Endothelial cell (in vitro differentiated cells): Measurements from ENCODE around the gene TVP23C. TPM values are rescaled to one million over a fixed set of nuclear protein-coding genes. Genes with fewer than 3 reads are reported as not detected.
A peak's percentile ranks its signal among the peaks of the same experiment; 100 is the strongest.
"Not testable (repeated sequence)": the region's sequence is repeated elsewhere in the genome, so short reads cannot be mapped to it uniquely, and the experiment has no call there.

Source experiments
- DNase-seq: peaks from one replicate; pipeline ENCODE4 v3.0.0; 2021; ENCODE audit warnings: low spot score
- H3K27ac Mint-ChIP-seq: one replicate; pipeline ENCODE4 v1.8.0; 2021; ENCODE audit warnings: mixed read lengths, inconsistent platforms; ENCODE audit not compliant: unreplicated experiment
- H3K27me3 Mint-ChIP-seq: one replicate; pipeline ENCODE4 v1.8.0; 2021; ENCODE audit warnings: mild to moderate bottlenecking, moderate library complexity, mixed read lengths, inconsistent platforms; ENCODE audit not compliant: unreplicated experiment
- H3K36me3 Mint-ChIP-seq: one replicate; pipeline ENCODE4 v1.8.0; 2021; ENCODE audit warnings: mild to moderate bottlenecking, low read depth, mixed read lengths, inconsistent platforms; ENCODE audit not compliant: unreplicated experiment
- H3K4me1 Mint-ChIP-seq: one replicate; pipeline ENCODE4 v1.8.0; 2021; ENCODE audit warnings: mild to moderate bottlenecking, mixed read lengths, inconsistent platforms; ENCODE audit not compliant: unreplicated experiment
- H3K4me3 Mint-ChIP-seq: one replicate; pipeline ENCODE4 v1.8.0; 2021; ENCODE audit warnings: mild to moderate bottlenecking, mixed read lengths, inconsistent platforms; ENCODE audit not compliant: unreplicated experiment
- H3K9me3 Mint-ChIP-seq: one replicate; pipeline ENCODE4 v1.8.0; 2021; ENCODE audit warnings: mixed read lengths, inconsistent platforms; ENCODE audit not compliant: unreplicated experiment
- long read RNA-seq: library from polyadenylated mRNA; unstranded; transcript quantifications from one replicate; pipeline ENCODE4 v2.0.0, GENCODE V29; 2020; ENCODE audit not compliant: unreplicated experiment
- total RNA-seq: library from RNA; stranded (reverse); fragmentation: NEBNext Ultra II Directional; extraction: Animal tissue kit (Norgen Biotek cat#: 25700); gene quantifications from one replicate; pipeline ENCODE4 v1.2.1, GENCODE V29; 2021; ENCODE audit not compliant: unreplicated experiment

The TVP23C gene
- 23.1 TPM for total RNA-seq
- long read RNA-seq: 0 reads

DNA sequence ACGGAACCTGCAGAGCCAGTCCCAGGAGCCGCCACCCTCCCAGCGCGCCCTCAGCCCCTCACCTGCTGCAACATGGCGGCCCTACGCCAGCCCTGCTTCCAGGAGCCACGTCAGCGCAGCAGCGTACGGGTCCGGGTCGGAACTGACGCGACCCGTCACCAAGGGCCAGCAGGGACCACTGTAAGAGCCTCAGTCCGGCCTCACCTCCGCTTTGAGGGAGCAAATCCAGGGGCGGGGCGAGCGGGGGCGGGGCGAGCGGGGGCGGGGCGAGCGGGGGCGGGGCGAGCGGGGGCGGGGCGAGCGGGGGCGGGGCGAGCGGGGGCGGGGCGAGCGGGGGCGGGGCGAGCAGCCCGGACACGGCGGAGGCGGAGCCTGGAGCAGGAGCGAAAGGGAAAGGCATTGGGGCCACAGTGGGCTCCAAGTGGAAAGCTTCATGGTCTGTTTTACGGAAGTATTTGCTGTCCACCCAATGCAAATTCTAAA, at the start of gene TVP23C:
Gene TVP23C (minus strand): TSS at position 109 of the 483 bp plus-strand sequence. CDS start 35 bp downstream, at position 74.
- Mint-ChIP-seq H3K4me3 (peak within 1 kb of the TSS; percentile 98), H3K4me1 (peaks cover 10% of the 10 kb centered on the region)

DNA sequence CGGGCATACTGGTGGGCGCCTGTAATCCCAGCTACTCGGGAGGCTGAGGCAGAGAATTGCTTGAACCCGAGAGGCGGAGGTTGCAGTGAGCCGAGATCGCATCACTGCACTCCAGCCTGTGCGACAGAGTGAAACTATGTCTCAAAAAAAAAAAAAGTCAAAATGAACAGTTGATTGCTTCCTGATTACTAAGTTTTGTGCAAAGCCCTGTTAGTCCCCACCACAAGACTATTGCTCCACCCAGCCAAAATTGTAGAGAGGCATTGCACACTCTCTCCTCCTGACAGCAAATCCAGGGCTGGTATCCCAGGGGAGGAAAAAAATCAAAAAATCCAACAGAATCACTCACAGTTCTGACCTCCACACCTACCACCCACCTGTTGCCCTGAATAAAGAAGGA, 29.7 kb upstream of the TVP23C start:
- not testable (repeated sequence) for H3K36me3 Mint-ChIP-seq, H3K9me3 Mint-ChIP-seq, H3K27me3 Mint-ChIP-seq, DNase-seq, H3K27ac Mint-ChIP-seq, H3K4me3 Mint-ChIP-seq, H3K4me1 Mint-ChIP-seq

More for the DNA sequence above, at the start of gene TVP23C:
- H3K27ac Mint-ChIP-seq: peak within 1 kb of the TSS; percentile 96
- H3K9me3 Mint-ChIP-seq, H3K27me3 Mint-ChIP-seq: not testable (repeated sequence)
- DNase-seq: peak; percentile 75
- H3K36me3 Mint-ChIP-seq: peaks cover 15% of the 10 kb centered on the region

DNA sequence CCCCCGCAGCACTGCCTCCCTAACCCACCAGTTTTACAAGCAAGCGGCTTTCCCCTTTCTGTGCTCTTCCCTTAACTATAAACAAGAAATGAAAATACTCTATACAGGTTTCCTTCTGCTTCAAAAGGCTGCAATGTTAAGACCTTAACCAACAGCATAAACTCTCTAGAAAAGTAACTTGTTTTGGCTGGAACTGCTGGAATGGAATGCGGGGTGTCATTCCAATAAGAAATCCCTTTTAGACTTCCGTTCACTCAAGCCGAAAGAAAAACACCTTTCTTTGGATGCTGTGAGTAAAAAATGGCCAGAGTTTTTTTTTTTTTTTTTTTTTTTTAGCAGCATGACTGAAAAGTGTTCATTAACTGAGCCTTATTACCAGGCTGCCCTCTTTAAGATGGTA, 28.7 kb upstream of the TVP23C start:
- H3K9me3 Mint-ChIP-seq, H3K36me3 Mint-ChIP-seq, DNase-seq, H3K27me3 Mint-ChIP-seq, H3K27ac Mint-ChIP-seq, H3K4me3 Mint-ChIP-seq, H3K4me1 Mint-ChIP-seq: not testable (repeated sequence)

DNA sequence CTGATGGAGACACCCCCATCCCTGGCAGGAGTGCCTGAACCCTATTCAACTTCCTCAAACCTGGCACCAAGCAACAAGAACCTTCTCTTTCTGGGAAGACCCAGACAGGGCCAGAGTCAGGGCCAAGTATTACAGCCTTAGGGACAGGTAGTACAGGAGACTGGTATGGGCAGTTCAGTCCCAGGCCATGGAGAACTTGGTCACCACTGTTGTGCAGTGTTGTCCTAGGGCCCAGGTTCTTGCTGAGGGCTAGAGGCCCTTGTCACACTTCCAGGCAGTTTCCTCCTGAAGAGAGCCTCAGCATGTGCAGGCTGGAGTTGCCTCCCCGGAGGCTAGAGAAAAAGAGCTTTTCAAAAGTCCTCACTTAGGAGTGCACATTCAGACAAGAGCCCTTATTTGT, 27.6 kb upstream of the TVP23C start:
- not testable (repeated sequence) for H3K27ac Mint-ChIP-seq, DNase-seq, H3K36me3 Mint-ChIP-seq, H3K4me3 Mint-ChIP-seq, H3K27me3 Mint-ChIP-seq, H3K9me3 Mint-ChIP-seq
- peaks cover 17% of the 10 kb centered on the region for H3K4me1 Mint-ChIP-seq

DNA sequence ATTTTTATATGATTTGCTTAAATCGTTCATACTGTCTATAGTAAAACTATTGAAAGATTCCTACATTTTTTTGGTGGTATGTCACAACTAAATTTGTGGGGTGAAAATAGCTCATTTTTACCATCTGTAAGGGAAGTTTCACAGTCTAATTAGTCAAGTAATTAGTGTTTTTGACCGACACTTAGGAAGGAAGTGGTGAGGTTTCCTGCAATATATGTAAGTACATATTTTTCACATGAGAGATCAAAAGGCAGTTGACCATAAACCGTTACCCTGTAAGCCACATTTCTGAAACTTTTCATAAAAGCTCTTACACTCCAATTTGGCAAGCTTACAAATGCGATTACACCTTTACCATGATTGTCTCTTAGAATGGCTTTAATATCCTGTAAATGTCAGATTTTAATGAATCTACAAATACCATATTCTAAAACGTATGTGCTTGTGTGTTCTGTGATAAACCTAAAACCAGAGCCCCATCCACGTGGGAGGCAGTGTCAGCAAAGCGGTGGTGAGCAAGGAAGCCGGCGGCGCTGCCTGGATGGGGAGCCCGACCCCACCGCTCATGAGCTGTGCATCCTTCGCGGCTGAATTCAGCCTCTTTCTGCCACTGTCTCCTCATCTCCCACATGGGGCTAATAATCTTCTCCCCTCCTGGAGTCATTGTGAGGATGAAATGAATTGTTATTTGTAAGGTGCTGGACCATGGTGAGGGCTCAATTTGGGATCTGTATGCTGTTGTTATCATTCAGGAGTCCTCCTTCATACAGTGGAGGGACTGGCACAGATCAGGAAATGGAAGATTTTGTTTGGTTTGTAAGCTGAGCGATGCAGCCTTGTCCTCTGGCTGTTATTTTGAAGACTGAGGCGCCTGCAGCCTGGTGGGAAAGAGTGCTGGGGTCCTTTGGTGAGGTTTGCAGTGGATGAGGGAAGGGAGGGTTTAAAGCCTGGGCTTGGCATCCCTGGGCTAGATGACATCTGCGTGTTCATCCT, 26.6 kb upstream of the TVP23C start:
- DNase-seq, H3K36me3 Mint-ChIP-seq: not testable (repeated sequence)

DNA sequence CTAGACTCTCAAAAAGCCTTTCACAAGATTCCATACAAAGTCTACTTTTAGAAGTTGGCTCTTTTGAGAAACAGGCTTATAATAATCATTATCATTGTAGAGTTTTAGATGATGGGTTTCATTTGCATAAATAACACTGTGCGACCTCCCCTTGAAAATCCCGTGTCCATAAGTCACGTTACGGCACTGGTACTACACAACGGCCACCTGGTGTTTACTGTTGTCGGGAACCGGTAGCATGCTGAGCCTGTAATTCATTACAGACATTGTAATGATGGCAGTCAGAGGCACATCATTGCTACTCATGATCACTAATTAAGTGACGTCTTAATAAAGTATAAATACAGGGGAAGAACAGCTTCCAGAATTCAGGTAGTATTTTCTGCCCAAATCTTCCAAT, 24.7 kb upstream of the TVP23C start:
- not testable (repeated sequence) for DNase-seq, H3K9me3 Mint-ChIP-seq, H3K36me3 Mint-ChIP-seq, H3K4me3 Mint-ChIP-seq, H3K27ac Mint-ChIP-seq, H3K27me3 Mint-ChIP-seq
- H3K4me1 Mint-ChIP-seq: peaks cover 17% of the 10 kb centered on the region

More for the DNA sequence above, 26.6 kb upstream of the TVP23C start:
- peaks cover 17% of the 10 kb centered on the region for H3K4me1 Mint-ChIP-seq
- not testable (repeated sequence) for H3K4me3 Mint-ChIP-seq, H3K27me3 Mint-ChIP-seq, H3K9me3 Mint-ChIP-seq, H3K27ac Mint-ChIP-seq

DNA sequence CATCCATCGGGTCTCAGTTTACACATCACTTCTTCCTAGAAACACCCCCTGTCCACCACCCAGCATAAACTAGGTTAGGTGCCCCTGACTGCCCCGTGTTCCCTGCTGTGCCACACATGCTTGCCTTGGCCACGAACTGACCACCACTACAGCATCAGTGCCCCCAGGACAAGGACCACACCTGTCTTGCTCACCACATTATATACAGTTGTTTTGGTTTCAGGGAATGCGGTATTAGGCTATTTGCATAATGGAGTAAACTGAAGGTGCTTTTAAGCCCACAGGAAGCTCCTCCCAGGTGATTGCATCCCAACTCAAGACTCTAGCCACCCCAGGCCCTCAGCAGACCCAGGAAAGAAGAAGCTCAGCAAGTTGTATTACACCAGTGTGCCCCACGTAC, 20.0 kb upstream of the TVP23C start:
- DNase-seq, H3K27ac Mint-ChIP-seq, H3K9me3 Mint-ChIP-seq, H3K27me3 Mint-ChIP-seq, H3K36me3 Mint-ChIP-seq, H3K4me3 Mint-ChIP-seq: not testable (repeated sequence)
- H3K4me1 Mint-ChIP-seq: peaks cover 11% of the 10 kb centered on the region

DNA sequence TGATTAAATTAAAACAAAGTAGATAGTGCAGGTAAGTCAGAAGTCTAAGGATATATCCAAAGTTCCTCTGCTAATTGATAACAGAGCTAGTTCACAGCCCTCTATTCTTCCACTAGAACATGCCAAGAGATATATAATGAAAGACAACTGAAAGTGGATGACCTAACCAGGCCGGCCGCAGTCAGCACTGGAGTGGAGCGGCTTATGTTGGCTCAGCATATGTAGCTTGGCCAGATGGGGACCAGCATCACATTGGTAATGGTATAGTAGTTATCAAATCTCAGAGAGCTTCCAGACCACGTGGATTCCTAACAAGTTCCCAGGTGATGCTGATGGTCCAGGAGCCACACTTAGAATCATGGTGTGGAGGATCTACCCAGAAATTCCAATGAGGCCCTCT, 18.2 kb upstream of the TVP23C start:
- H3K4me3 Mint-ChIP-seq, H3K27ac Mint-ChIP-seq, H3K4me1 Mint-ChIP-seq, DNase-seq, H3K36me3 Mint-ChIP-seq, H3K27me3 Mint-ChIP-seq, H3K9me3 Mint-ChIP-seq: not testable (repeated sequence)

DNA sequence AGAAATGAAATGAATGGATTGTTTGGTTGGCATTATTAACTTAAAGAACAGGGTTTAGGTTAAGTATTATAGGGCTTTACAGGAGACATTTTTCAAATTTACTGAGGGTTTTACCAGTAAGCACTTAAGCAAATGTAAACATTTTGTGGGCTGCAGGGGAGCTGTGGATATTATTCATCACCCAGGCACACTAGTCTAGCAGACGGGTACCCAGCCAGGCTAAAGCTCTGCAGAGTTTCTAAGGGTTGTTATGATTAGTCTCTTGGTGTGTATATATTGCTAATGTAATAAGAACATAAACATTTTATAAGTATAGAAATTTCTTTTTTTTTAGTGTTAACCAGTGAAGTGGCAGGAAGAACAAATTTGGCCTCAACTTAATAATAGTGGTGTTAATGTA, 13.6 kb upstream of the TVP23C start:
- not testable (repeated sequence) for H3K4me1 Mint-ChIP-seq, H3K36me3 Mint-ChIP-seq, DNase-seq, H3K27me3 Mint-ChIP-seq, H3K27ac Mint-ChIP-seq, H3K9me3 Mint-ChIP-seq, H3K4me3 Mint-ChIP-seq

DNA sequence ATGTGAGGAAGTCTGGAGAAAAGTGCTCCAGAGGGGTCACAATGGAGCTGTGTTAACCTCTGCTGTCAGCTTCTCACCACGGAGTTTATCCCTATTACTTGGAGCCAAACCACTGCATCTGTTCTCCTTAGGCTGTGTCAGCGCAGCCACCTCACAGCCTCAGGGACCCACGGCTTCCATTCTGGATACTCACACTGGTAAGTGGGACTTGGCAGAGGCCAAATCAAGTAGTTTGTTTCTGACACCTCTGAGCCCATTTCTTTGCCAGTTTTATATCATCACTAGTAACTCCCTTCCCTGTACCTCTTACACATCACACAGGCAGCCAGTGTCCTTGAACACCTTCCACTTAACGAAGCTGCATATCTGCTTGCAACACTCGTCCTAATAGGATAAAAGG, 11.4 kb upstream of the TVP23C start:
- not testable (repeated sequence) for H3K4me3 Mint-ChIP-seq, H3K9me3 Mint-ChIP-seq, H3K36me3 Mint-ChIP-seq, H3K4me1 Mint-ChIP-seq, DNase-seq, H3K27me3 Mint-ChIP-seq, H3K27ac Mint-ChIP-seq

DNA sequence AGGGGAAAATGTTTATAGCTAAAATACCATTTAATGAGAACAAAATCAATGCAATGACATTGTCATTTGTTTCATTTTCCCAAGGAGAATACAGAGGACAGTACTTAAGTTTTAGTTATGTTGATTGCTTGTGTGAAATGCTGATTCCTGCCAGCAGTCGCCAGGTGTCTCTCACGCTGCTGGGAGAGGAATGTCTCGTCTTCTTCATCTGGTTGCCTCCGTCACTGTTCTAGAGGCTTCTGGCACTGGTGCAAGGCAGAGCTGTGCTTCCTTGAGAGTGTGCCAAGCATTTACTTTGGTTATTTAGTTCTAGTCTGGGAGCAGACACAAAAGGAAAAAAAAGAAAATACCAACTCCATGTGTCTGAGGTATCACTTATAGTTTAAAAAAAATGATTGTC, 10.6 kb upstream of the TVP23C start:
- not testable (repeated sequence) for H3K4me3 Mint-ChIP-seq, DNase-seq

More for the DNA sequence above, 10.6 kb upstream of the TVP23C start:
- H3K27ac Mint-ChIP-seq, H3K4me1 Mint-ChIP-seq, H3K36me3 Mint-ChIP-seq, H3K27me3 Mint-ChIP-seq, H3K9me3 Mint-ChIP-seq: not testable (repeated sequence)
